ENCODE measurements around the gene TEX261.

DNA sequence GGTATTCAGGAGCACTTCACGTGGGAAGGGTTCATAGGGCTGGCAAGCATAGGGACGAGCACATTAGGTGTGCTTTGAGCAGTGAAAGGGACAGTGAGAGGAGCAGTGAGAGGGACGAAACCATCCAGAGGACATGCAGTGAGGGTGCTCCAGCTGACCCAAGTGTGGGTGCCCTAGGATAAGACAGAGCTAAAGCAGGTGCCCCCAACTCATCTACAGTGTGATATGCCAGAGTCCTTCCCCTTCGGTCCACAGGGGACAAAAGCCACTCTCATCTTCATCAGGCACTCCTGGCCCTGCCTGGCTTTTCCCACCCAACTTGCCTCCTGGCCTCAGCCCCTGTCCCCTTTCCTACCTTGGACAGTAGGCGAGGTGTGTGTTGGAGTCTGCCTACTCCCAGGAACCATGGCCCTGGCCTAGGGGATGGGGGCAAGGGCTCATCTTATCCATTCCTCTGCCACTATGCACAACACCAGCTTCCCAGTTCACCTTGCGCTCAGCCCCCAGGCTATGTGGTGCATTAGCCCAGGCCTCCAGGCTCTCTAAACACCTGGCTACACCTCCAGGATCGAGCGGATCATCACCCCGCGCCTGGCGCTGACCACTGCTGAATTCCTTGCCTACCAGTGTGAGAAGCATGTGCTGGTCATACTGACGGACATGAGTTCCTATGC lies 32.3 kb downstream of the TEX261 start:
- TF ChIP-seq, protein P1, sequence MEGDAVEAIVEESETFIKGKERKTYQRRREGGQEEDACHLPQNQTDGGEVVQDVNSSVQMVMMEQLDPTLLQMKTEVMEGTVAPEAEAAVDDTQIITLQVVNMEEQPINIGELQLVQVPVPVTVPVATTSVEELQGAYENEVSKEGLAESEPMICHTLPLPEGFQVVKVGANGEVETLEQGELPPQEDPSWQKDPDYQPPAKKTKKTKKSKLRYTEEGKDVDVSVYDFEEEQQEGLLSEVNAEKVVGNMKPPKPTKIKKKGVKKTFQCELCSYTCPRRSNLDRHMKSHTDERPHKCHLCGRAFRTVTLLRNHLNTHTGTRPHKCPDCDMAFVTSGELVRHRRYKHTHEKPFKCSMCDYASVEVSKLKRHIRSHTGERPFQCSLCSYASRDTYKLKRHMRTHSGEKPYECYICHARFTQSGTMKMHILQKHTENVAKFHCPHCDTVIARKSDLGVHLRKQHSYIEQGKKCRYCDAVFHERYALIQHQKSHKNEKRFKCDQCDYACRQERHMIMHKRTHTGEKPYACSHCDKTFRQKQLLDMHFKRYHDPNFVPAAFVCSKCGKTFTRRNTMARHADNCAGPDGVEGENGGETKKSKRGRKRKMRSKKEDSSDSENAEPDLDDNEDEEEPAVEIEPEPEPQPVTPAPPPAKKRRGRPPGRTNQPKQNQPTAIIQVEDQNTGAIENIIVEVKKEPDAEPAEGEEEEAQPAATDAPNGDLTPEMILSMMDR (conservative IDR thresholded peaks at IDR 0.05 in 1 of 2, IDR thresholded peaks at IDR 0.05 in 1 of 2; ENCODE audit: extremely low read depth in 1 of 2, insufficient read depth in 1 of 2, low read depth in 1 of 2, low read length in 2 of 2), result no peak
- TF ChIP-seq EZH2 (IDR thresholded peaks at IDR 0.05; ENCODE audit: borderline replicate concordance, low read length), result no peak
